SJCRH30 (cell line): Measurements from ENCODE around the gene LPGAT1. TPM values are rescaled to one million over a fixed set of nuclear protein-coding genes. Genes with fewer than 3 reads are reported as not detected.

Experiments used
- DNase-seq, 2 experiments: peaks; one replicate each; pipeline ENCODE4 v3.0.0-alpha.2; 2015 to 2020
- H3K27ac ChIP-seq: fragments of 250-450 bp; sonication (Bioruptor Pico); 2 replicates; pipeline ENCODE4 v1.5.1; 2020; ENCODE audit warnings: mild to moderate bottlenecking, moderate library complexity
- H3K27me3 ChIP-seq: fragments of 250-450 bp; sonication (Bioruptor Pico); 2 replicates; pipeline ENCODE4 v1.5.1; 2020; ENCODE audit warnings: mild to moderate bottlenecking, moderate library complexity
- H3K36me3 ChIP-seq: fragments of 250-450 bp; sonication (Bioruptor Pico); 2 replicates; pipeline ENCODE4 v1.5.1; 2020; ENCODE audit warnings: mild to moderate bottlenecking, moderate library complexity
- H3K4me1 ChIP-seq: fragments of 250-450 bp; sonication (Bioruptor Pico); 2 replicates; pipeline ENCODE4 v1.5.1; 2020; ENCODE audit warnings: mild to moderate bottlenecking, moderate library complexity
- H3K4me3 ChIP-seq: fragments of 250-450 bp; sonication (Bioruptor Pico); 2 replicates; pipeline ENCODE4 v1.5.1; 2020; ENCODE audit warnings: mild to moderate bottlenecking, moderate library complexity
- H3K9me3 ChIP-seq: fragments of 250-450 bp; sonication (Bioruptor Pico); replicated peaks from 2 replicates; pipeline ENCODE4 v1.5.1; 2020; ENCODE audit warnings: mild to moderate bottlenecking, moderate library complexity
- total RNA-seq: library from RNA; depleted of rRNA; stranded (reverse); fragments of >200 nt; shearing (Covaris generic); gene quantifications from 2 replicates; pipeline ENCODE4 v1.2.3, GENCODE V29; 2014

The LPGAT1 gene
- total RNA-seq, 1 experiment from 2014 or later, result 70.0 TPM

DNA sequence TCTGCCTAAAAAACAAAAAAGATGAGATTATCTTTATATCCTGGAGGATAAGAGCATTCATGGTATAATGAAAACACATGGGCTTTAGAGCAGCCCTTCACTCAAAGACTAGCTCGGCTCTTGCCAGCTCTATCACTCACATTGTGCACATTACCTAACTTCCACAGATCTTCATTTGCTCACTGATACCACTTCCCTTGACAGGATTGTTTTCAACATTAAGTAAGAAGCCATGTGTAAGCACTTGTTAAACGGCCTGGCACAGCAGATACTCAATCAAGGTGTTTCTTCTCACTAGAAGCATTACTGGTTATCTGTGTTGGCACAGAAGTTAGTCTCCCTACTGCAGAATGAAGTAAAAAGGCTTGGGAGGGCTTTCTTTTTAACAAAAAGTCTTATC lies 18.7 kb downstream of the LPGAT1 start:
- Histone ChIP-seq H3K36me3 (peaks cover 29% of the 10 kb centered on the region), H3K4me3 (no peak overlapping the region), H3K27me3 (no peaks in the 10 kb centered on the region), H3K9me3 (no peaks in the 10 kb centered on the region), H3K4me1 (no peaks in the 10 kb centered on the region), H3K27ac (no peak overlapping the region)
- no peak for DNase-seq

- Histone ChIP-seq H3K4me1 (no peaks in the 10 kb centered on the region), H3K36me3 (peaks cover 24% of the 10 kb centered on the region), H3K9me3 (no peaks in the 10 kb centered on the region), H3K27me3 (no peaks in the 10 kb centered on the region), H3K4me3 (no peak overlapping the region), H3K27ac (no peak overlapping the region)
- no peak for DNase-seq
Observed at GRCh38 chr1:211811126-211811525, 19.4 kb downstream of the LPGAT1 start.

GRCh38 chr1:211808475-211808874 lies 22.1 kb downstream of the LPGAT1 start:
- DNase-seq, result no peak
- H3K9me3 ChIP-seq, result peaks cover 6% of the 10 kb centered on the region; the same call in 1 of the 2 replicates

GRCh38 chr1:211804915-211805314 lies 25.6 kb downstream of the LPGAT1 start:
- DNase-seq, result no peak
- Histone ChIP-seq H3K36me3 (peaks cover 31% of the 10 kb centered on the region), H3K4me3 (no peak overlapping the region), H3K9me3 (peaks cover 10% of the 10 kb centered on the region), H3K4me1 (no peaks in the 10 kb centered on the region), H3K27me3 (no peaks in the 10 kb centered on the region), H3K27ac (no peak overlapping the region)

More at GRCh38 chr1:211808475-211808874, 22.1 kb downstream of the LPGAT1 start:
- Histone ChIP-seq H3K4me1 (no peaks in the 10 kb centered on the region), H3K27ac (no peak overlapping the region), H3K4me3 (no peak overlapping the region), H3K36me3 (peaks cover 28% of the 10 kb centered on the region), H3K27me3 (no peaks in the 10 kb centered on the region)

- peaks cover 10% of the 10 kb centered on the region for H3K9me3 ChIP-seq
- no peak for DNase-seq
- no peak overlapping the region for H3K4me3 ChIP-seq
- no peaks in the 10 kb centered on the region for H3K4me1 ChIP-seq
- H3K27ac ChIP-seq, result no peak overlapping the region
- H3K36me3 ChIP-seq, result peaks cover 31% of the 10 kb centered on the region
- H3K27me3 ChIP-seq, result no peaks in the 10 kb centered on the region
Observed at GRCh38 chr1:211800925-211801607, 29.5 kb downstream of the LPGAT1 start.

DNA sequence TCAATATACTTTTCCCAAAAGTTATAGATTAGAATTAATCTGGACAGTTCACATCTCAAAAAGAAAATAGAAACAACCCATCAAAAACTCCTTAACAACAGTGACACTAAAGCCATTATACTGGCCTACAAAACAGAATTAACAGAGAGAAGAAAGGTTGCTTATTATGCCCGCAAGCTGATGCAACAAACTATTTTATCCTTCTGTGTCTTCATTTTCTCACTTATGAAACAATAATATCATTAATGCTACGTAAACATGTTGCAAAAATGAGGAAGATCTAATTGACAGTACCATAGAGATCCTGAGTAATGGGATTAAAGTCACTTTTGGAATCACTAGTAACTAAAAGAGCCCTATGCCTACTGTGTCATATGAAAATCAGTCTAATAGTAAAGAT lies 32.6 kb downstream of the LPGAT1 start:
- Histone ChIP-seq H3K4me3 (no peak overlapping the region), H3K27me3 (no peaks in the 10 kb centered on the region), H3K9me3 (peaks cover 2% of the 10 kb centered on the region), H3K4me1 (no peaks in the 10 kb centered on the region), H3K36me3 (peaks cover 25% of the 10 kb centered on the region), H3K27ac (no peak overlapping the region)
- no peak for DNase-seq

GRCh38 chr1:211791979-211792378 lies 38.6 kb downstream of the LPGAT1 start:
- Histone ChIP-seq H3K27me3 (no peaks in the 10 kb centered on the region), H3K4me3 (no peak overlapping the region), H3K4me1 (peaks cover 5% of the 10 kb centered on the region), H3K36me3 (peaks cover 23% of the 10 kb centered on the region), H3K9me3 (no peaks in the 10 kb centered on the region), H3K27ac (no peak overlapping the region)
- no peak for DNase-seq

DNA sequence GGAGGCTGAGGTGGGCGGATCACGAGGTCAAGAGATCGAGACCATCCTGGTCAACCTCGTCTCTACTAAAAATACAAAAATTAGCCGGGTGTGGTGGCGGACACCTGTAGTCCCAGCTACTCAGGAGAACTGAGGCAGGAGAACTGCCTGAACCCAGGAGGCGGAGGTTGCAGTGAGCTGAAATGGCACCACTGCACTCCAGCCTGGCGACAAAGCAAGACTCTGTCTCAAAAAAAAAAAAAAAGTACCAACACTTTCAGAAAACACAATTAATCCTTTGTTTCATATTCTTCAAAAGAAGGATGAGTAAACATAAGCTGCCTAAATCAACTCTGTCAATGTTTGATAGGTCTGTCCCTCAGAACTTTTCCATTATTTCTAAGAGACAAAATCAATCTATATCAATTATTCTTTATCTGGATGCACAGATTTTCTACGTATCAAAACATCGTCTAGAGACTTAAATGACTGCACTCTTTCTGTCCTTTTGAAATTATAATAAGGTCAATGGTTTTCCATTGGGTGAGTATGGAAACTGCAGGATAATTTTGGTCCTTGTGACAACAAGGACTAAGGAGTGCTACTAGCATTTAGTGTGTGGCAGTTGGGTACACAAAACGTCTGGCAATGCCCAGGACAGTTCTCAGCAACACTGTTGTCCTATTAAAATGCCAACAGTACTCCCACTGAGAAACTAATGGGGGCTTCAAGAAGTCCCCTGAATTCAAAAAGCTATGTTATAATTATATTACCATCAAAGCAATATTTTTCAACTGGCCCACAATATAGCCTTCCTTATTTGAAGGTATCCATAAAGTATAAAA lies 40.7 kb downstream of the LPGAT1 start:
- no peaks in the 10 kb centered on the region for H3K27me3 ChIP-seq
- no peak overlapping the region for H3K4me3 ChIP-seq
- no peak overlapping the region for H3K27ac ChIP-seq
- peaks cover 28% of the 10 kb centered on the region for H3K36me3 ChIP-seq
- H3K9me3 ChIP-seq, result no peaks in the 10 kb centered on the region
- DNase-seq, result no peak
- H3K4me1 ChIP-seq, result peaks cover 5% of the 10 kb centered on the region

GRCh38 chr1:211788626-211789025 lies 41.9 kb downstream of the LPGAT1 start:
- Histone ChIP-seq H3K27me3 (no peaks in the 10 kb centered on the region), H3K9me3 (no peaks in the 10 kb centered on the region), H3K4me3 (no peak overlapping the region), H3K27ac (no peak overlapping the region), H3K4me1 (peaks cover 5% of the 10 kb centered on the region), H3K36me3 (peaks cover 26% of the 10 kb centered on the region)
- DNase-seq, result peak in 1 of 2 experiments; percentile 22

DNA sequence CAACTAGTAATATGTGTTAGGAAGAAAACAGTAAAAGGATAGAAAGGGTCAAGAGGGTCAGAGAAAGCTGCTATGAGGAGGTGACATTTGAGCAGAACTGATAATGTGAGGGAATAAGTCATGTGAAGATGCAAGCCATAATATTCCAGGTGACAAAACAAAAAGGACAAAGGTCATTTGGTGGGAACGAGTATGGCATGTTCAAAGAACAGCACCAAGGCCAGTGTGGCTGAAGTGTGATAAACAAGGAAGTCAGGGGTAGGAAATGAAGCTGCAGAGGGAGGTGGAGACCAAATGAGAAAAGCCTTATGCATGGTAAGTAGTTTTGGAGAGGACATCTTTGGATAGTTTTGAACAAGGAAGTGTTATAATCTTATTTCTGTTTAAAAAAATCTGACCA lies 46.7 kb downstream of the LPGAT1 start:
- H3K36me3 ChIP-seq, result peaks cover 32% of the 10 kb centered on the region
- no peaks in the 10 kb centered on the region for H3K9me3 ChIP-seq
- H3K27ac ChIP-seq, result no peak overlapping the region
- DNase-seq, result no peak
- H3K27me3 ChIP-seq, result no peaks in the 10 kb centered on the region
- H3K4me3 ChIP-seq, result no peak overlapping the region
- H3K4me1 ChIP-seq, result peaks cover 3% of the 10 kb centered on the region

GRCh38 chr1:211783266-211783665 lies 47.3 kb downstream of the LPGAT1 start:
- Histone ChIP-seq H3K4me1 (no peaks in the 10 kb centered on the region), H3K27me3 (no peaks in the 10 kb centered on the region), H3K36me3 (peaks cover 35% of the 10 kb centered on the region), H3K4me3 (no peak overlapping the region), H3K27ac (no peak overlapping the region), H3K9me3 (no peaks in the 10 kb centered on the region)
- no peak for DNase-seq

DNA sequence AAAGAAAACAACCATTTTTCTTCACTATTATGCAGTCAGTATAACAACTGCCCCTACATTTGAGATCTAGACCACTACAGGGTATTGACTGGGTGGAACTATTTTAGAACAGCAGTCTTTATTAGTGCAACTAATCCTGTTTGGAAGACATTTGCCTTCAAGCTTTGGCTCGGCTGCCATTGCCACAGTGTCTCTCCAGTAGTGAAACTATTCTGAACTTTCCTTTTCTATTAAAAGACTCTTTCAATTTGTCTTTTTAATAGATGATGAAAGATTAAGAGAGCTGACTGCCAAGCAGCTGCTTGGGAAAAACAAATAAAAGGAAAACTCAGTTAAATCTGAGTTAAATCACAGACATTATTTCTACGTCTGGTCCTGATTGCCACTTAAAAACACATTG lies 49.3 kb downstream of the LPGAT1 start:
- no peaks in the 10 kb centered on the region for H3K9me3 ChIP-seq
- peaks cover 42% of the 10 kb centered on the region for H3K36me3 ChIP-seq
- H3K4me3 ChIP-seq, result no peak overlapping the region
- H3K27me3 ChIP-seq, result no peaks in the 10 kb centered on the region
- no peak overlapping the region for H3K27ac ChIP-seq
- no peaks in the 10 kb centered on the region for H3K4me1 ChIP-seq
- DNase-seq, result no peak

- H3K27me3 ChIP-seq, result no peaks in the 10 kb centered on the region
- peaks cover 28% of the 10 kb centered on the region for H3K36me3 ChIP-seq
- H3K9me3 ChIP-seq, result no peaks in the 10 kb centered on the region
- no peaks in the 10 kb centered on the region; the same call in 1 of the 2 replicates for H3K4me1 ChIP-seq
- H3K4me3 ChIP-seq, result no peak overlapping the region
- H3K27ac ChIP-seq, result no peak overlapping the region
- DNase-seq, result no peak
Observed at GRCh38 chr1:211775170-211775569, 55.4 kb downstream of the LPGAT1 start.

DNA sequence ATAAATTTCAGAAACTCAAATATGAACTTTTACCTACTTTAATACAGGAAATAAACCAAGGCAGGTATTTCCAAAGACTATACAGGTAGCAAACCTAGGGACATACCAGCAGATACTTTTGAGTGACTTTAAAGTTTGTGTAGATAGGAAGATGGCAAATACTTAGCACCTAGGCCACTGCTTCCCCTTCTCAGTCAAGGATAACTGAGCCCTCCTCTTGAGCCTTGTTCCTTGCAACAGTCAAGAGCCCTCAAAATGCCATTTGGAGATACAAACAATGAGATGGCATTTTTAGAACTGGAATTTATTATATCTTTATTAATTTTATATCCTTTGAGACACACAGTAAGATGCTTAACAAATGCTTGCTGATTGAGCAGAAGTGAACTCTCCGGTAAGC lies 65.9 kb downstream of the LPGAT1 start:
- H3K9me3 ChIP-seq, result no peaks in the 10 kb centered on the region
- no peak for DNase-seq
- H3K27ac ChIP-seq, result no peak overlapping the region

GRCh38 chr1:211762206-211762605 lies 68.4 kb downstream of the LPGAT1 start:
- no peaks in the 10 kb centered on the region for H3K4me1 ChIP-seq

More for the DNA sequence above, 65.9 kb downstream of the LPGAT1 start:
- H3K36me3 ChIP-seq, result peaks cover 6% of the 10 kb centered on the region
- H3K27me3 ChIP-seq, result no peaks in the 10 kb centered on the region
- H3K4me1 ChIP-seq, result no peaks in the 10 kb centered on the region
- no peak overlapping the region for H3K4me3 ChIP-seq

More at GRCh38 chr1:211762206-211762605, 68.4 kb downstream of the LPGAT1 start:
- Histone ChIP-seq H3K36me3 (peaks cover 11% of the 10 kb centered on the region), H3K27ac (no peak overlapping the region), H3K27me3 (no peaks in the 10 kb centered on the region), H3K4me3 (no peak overlapping the region), H3K9me3 (no peaks in the 10 kb centered on the region)
- DNase-seq, result peak in 1 of 2 experiments; percentile 24
